HG02885 (cell line): ENCODE measurements around the gene SYPL2.

Experiments used
- ATAC-seq: cut with Tn5 transposase; IDR thresholded peaks from one replicate; pipeline ENCODE4 v1.9.1; 2021; ENCODE audit warnings: mild to moderate bottlenecking; ENCODE audit not compliant: unreplicated experiment, poor library complexity

SYPL2 gene

DNA sequence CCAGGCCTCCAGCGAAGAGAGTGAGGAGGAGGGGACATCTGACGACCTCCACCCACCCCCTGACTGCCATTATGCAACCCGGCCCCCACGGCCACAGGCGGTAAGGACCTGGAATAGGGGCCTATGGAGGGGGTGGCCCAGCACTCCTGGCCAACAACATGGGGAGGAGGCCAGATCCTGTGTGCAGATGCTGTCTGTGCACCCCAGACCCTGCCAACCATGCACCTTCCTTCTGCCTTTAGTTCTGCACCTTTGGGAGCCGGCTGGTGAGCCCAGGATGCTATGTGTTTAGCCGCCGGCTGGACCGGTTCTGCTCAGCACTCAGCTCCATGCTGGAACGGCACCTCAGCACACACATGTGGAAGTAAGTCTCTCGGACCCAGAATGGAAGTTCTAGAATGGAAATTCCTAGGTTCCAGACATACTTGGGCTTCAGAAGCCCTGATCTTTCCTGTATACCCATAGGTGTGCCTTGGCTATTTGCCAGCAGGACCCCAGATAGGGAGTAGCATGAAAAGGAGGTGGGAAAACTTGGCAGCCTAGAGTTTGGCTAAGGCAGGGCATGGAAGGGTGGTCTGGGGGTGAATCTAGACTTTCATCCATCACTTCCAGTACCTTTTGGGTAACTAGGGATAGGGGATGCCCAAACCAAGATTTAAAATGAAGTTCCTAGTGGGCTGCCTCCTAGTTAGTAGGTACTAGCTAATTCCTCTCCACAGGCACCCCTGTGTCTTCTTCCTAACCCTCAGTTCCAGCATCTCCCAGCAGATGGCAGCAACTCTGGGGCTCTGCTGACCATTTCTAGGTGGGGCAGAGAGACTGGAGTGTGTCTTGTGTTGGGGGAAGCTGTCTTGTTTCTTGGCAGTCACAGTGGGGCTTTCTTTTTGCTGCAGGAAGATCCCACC is 23.9 kb downstream of the SYPL2 start:
- ATAC-seq: peak; percentile 34

DNA sequence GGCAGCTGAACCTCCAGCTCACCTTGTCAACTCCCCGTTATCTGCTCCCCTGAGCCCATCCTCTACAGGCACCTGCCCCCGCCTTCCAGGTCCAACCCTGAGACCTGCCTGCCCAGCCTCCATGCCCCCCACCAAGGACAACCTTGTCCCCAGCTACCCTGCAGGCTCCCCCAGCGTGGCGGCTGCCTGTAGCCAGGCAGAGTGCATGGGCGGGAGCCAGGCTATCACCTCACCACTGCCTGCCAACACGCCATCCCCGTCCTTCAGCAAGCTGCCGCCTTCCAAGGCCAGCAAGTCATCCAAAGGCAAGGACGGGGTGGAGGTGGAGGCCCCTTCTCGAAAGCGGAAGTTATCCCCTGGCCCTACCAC is 24.6 kb downstream of the SYPL2 start:
- ATAC-seq: no peak

DNA sequence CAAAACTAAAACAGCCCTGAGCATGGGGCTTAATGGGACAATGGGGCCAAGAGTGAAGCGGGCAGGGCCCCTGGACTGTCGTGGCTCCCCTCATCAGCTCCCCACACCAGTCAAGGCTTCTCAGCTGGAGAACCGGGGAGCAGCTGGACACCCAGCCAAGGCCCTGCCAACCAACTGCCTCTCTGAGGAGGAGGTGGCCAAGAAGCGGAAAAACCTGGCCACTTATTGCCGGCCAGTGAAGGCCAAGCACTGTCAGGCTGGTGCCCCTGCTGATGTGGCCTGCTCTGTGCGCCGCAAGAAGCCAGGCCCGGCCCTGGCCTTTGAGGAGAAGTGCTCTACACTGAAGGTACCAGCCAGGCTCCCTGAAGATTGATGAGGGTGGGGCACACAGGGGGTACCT is 25.0 kb downstream of the SYPL2 start:
- no peak for ATAC-seq

DNA sequence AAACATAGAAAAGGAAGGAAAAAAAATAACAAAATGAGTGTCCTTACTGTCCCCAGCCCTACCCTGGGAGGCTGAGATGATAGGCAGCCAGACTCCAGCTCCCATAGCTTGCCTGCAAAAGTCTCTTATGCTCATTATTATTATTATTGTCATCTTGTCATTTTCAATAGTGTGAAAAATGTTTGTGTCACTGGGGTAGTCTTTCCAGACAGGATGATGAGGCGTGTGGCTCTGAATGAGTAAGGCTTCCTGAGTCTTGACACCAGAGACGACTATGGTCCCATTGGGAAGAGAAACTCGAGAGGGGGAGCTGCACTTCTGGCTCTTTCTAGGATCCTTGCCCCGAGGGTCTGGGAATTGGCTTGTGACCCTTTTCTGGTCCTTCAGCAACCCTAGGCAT is 26.4 kb downstream of the SYPL2 start:
- no peak for ATAC-seq

DNA sequence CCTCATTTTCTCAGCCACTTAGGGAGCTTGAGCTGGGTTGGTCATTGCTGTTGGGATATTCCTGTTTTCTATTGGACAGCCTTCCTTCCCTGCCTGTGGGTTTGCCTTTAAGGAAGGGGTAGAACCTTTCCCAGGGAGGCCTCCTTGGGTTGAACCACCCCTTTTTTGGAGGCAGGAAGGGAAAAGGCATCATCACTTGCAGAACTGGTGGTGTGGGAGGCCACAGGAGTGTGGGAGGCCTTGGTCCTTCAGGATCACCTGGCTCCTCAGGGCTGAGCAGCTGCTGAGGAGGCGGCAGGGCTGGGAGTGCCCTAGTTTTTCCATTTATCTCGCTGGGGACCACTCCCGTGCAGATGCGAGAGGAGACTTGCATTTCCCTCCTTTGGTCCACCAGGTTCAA is 26.9 kb downstream of the SYPL2 start:
- ATAC-seq: no peak

DNA sequence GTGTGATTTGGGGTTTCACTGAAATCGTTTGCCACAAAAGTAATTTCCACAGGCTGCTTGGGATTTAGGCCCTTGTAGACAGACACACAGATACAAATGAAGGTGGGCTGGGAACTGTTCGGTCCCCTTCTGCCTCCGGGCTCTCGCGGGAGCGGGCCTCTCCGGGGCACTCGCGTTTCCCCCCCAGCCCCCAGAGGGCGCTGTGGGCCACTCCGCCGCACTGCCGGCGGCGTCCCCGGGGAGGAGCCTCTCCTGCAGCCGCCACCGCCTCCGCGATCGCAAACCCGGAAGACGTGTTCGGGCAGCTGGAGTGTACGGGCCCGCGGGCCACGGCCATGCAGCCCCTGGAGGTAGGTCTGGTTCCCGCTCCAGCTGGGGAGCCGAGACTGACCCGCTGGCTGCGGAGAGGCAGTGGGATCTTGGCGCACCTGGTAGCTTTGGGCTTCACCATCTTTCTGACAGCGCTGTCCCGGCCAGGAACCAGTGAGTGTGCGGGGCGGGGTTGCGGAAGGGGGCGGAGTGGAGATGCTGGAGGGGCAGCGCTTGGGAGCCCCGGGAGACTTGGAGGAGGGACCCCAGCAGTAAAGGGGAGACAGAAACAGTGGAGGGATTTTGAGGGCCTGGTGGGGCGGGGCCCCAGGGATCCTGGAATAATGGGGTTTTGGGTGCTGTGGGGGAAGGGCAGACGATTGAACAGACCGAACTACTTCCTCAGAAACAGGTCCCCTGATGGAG is 27.6 kb downstream of the SYPL2 start, which contains the start of gene CYB561D1:
CYB561D1 (plus strand) TSS at position 290 of the 735 bp plus-strand sequence; CDS start at position 336, 46 bp downstream.
- ATAC-seq: peak; percentile 88

DNA sequence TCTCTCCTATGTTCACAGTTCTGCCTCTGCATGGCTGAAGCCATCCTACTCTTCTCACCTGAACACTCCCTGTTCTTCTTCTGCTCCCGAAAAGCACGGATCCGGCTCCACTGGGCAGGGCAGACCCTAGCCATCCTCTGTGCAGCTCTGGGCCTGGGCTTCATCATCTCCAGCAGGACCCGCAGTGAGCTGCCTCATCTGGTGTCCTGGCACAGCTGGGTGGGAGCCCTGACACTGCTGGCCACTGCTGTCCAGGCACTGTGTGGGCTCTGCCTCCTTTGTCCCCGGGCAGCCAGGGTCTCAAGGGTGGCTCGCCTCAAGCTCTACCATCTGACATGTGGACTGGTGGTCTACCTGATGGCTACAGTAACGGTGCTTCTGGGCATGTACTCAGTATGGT is 29.4 kb downstream of the SYPL2 start:
- no peak for ATAC-seq

DNA sequence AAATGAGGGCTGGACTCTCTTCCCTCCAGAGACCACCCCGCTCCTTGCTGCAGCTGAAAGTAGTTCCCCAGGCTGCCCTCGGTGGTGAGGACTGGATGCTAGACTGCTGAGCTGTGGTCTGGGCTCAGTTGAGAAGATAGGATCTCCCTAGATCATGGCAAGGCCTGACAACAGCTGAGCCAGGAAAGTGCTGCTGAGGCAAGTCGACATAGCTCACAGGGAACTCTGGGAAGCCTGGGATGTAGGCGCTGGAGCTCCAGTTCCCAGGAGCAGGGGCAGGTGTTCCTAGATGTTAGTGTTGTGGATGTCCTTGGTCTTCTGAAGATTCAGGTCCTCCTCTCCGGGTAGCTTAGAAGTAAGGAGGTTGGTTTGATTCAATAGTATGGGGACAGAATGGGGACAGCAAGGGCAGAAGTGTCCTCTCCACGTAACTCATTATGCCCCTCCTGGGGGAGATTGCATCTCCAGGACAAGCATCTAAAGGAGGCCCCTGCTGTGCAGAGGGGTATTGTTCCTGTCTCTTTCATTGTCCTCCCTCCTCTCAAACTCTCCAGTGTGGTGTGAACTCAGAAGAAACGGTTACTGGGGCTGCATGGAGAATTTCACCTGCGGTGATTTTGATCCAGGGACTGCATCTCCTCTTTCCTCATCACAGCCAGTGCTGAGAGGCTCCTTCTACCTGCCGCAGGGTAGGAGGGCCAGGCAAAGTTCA is 31.3 kb downstream of the SYPL2 start:
- ATAC-seq: no peak

DNA sequence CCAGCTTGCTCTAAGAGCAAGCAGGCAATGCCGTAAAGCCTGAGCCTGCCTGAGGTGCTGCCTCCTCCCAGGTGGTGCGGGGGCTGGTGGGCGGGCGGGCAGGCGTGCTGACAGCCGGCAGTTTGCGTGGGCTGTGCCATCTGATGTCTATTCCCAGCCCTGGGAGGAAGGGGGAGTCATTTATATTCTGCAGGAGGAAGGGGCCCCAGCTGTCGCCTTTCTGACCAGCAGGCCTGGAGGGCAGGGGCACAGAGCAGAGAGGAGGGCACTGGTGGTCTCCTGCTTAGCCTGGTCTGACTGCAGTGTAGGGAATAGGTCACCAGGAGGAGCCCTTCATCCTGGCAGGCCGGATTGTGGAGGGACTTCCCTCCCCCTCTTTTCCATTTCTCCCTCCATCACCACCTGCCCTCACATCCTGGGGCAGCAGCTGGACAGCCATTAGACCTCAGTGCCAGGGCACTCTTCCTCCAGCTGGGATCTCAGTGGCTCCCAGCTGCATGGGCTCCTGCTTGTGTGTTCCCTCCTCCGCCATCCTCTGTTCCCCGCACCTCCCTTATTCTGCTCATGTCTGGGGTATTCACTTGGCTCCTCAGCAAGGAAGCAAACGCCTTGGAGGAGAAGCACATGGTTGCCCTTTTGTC is 31.9 kb downstream of the SYPL2 start:
- ATAC-seq: no peak

GRCh38 chr1:109499081-109499480 is 32.7 kb downstream of the SYPL2 start:
- ATAC-seq: no peak

DNA sequence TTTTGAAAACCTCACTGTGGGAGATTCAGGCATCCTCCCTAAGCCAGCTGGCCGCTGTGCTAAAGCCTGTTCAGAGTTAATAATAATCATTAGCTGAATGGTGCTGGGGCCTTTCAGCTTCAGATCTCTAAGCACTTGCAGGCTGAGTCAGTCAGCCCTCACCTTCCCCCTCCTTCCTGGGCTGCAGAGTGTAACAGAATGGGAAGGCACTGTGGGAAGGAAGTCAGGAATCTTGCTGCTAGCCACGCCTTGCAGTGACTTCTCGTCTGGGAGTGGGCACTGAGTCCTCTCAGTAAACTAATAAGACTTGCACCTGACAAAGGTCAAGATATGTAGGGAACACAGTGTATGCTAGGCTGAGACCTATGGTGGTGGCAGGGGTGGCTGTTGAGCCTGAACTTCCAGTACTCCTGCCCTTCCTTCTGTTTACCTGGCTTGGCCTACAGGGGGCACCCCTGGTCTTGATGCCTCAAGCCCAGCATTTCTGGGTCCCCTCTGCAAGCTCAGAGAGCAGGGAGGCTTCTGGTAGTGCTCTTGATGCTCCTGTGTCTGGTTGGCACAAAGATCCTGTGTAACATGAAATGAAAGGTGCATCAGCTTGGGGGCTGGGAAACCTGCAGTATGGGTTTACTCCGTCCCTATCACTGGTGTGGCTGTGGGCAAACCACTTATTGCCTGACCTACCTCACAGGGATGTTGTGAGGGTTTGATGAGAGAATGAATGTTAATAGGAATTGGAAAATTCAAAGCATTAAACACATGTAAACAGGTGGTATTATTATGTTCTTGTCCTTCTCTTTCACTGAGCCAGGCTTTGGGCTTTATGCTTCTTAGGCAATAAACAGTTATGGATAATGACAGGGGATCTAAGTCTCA is 33.6 kb downstream of the SYPL2 start:
- ATAC-seq: no peak

GRCh38 chr1:109500941-109501381 is 34.6 kb downstream of the SYPL2 start:
- no peak for ATAC-seq

- no peak for ATAC-seq
These were observed 35.5 kb downstream of the SYPL2 start for GRCh38 chr1:109501644-109502363.

- ATAC-seq: no peak
These were observed 36.1 kb downstream of the SYPL2 start for GRCh38 chr1:109502364-109502851.

DNA sequence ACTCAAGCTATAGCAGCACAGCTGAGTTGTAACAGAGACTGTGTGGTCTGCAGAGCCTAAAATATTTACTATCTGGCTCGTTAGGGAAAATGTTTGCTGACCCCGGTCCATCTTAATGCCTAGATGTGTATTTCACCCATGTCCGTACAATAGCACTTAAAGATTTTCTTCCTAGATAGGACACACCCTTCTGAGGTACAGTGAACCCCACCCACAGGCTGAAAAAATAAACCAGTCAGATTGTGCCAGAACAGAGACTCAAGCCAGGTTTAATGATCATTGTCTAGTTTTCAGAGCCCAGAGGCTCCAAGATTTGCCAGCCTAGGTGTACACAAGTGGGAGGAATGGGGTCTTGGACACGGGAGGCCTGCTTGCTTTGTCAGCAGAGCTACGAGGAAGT is 37.6 kb downstream of the SYPL2 start:
- no peak for ATAC-seq

- no peak for ATAC-seq
These were observed 38.6 kb downstream of the SYPL2 start for GRCh38 chr1:109504974-109505373.

GRCh38 chr1:109508001-109508872 is 41.9 kb downstream of the SYPL2 start:
- no peak for ATAC-seq

DNA sequence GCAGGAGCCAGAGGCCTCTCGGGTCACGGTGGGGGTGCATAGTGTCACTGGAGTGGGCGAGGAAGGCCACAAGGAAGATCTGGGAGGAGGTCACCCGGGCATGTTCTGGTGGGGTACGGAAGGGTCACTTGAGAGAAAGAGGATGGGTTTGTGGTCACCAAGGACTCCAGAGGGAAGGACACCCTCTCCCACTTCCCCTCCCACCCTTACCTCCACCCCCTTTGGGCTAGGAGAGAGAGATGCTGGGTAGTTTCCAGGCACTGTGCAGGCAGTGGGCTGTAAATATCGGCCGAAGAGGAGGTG is 42.5 kb downstream of the SYPL2 start:
- no peak for ATAC-seq
